Measurements from ENCODE around the gene CCSER1.
"Not testable (repeated sequence)": the region's sequence is repeated elsewhere in the genome, so short reads cannot be mapped to it uniquely, and the experiment has no call there.

CCSER1 gene

GRCh38 chr4:90648791-90649190, 521.6 kb downstream of the CCSER1 start:
- no peaks in the 10 kb centered on the region for H3K9me3 ChIP-seq (ENCODE audit: severe bottlenecking)
- no peak for DNase-seq
- no peaks in the 10 kb centered on the region for H3K27me3 ChIP-seq (ENCODE audit: insufficient read depth, low read depth, severe bottlenecking)
- no peak overlapping the region for H3K27ac ChIP-seq
- no peaks in the 10 kb centered on the region for H3K36me3 ChIP-seq
- TF ChIP-seq, protein P1, sequence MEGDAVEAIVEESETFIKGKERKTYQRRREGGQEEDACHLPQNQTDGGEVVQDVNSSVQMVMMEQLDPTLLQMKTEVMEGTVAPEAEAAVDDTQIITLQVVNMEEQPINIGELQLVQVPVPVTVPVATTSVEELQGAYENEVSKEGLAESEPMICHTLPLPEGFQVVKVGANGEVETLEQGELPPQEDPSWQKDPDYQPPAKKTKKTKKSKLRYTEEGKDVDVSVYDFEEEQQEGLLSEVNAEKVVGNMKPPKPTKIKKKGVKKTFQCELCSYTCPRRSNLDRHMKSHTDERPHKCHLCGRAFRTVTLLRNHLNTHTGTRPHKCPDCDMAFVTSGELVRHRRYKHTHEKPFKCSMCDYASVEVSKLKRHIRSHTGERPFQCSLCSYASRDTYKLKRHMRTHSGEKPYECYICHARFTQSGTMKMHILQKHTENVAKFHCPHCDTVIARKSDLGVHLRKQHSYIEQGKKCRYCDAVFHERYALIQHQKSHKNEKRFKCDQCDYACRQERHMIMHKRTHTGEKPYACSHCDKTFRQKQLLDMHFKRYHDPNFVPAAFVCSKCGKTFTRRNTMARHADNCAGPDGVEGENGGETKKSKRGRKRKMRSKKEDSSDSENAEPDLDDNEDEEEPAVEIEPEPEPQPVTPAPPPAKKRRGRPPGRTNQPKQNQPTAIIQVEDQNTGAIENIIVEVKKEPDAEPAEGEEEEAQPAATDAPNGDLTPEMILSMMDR (IDR thresholded peaks at IDR 0.05; ENCODE audit: low read depth, low read length), result no peak
- no peak overlapping the region for H3K4me3 ChIP-seq (ENCODE audit: low read depth, low read length)

- Histone ChIP-seq H3K36me3 (no peaks in the 10 kb centered on the region), H3K4me3 (ENCODE audit: low read depth, low read length) (no peak overlapping the region), H3K27me3 (ENCODE audit: insufficient read depth, low read depth, severe bottlenecking) (no peaks in the 10 kb centered on the region), H3K9me3 (ENCODE audit: severe bottlenecking) (no peaks in the 10 kb centered on the region), H3K27ac (no peak overlapping the region)
- TF ChIP-seq, protein P1 (IDR thresholded peaks at IDR 0.05; ENCODE audit: low read depth, low read length), result no peak
- DNase-seq, result no peak
These were observed 533.5 kb downstream of the CCSER1 start for GRCh38 chr4:90660672-90661071.

DNA sequence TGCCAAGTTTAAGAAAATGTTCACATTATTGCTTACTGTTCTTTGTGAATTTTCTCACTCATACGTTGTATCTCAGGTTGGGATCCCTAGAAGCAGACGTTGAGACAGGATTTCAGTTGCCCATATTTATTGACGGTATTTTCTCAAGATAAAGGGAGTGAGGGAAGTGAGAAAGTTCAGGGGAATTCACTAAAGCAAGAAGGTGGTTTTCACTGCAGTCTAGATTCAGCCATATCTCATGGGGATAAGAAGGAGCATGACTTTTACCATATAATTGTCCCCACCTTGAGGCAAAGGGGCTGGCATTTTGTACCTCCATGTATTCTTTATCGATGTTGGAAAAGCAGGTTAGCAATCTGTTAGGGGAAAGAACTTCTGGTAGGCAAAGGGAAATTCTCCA, 543.0 kb downstream of the CCSER1 start:
- Histone ChIP-seq H3K4me3 (ENCODE audit: low read depth, low read length) (no peak overlapping the region), H3K27ac (no peak overlapping the region), H3K36me3 (no peaks in the 10 kb centered on the region), H3K9me3 (ENCODE audit: severe bottlenecking) (no peaks in the 10 kb centered on the region), H3K27me3 (ENCODE audit: insufficient read depth, low read depth, severe bottlenecking) (no peaks in the 10 kb centered on the region)
- no peak for DNase-seq
- TF ChIP-seq, protein P1 (IDR thresholded peaks at IDR 0.05; ENCODE audit: low read depth, low read length), result no peak

- no peaks in the 10 kb centered on the region for H3K27me3 ChIP-seq (ENCODE audit: insufficient read depth, low read depth, severe bottlenecking)
- no peak overlapping the region for H3K27ac ChIP-seq
- no peaks in the 10 kb centered on the region for H3K9me3 ChIP-seq (ENCODE audit: severe bottlenecking)
- no peak for DNase-seq
- TF ChIP-seq, protein P1 (IDR thresholded peaks at IDR 0.05; ENCODE audit: low read depth, low read length), result no peak
- H3K36me3 ChIP-seq, result no peaks in the 10 kb centered on the region
- H3K4me3 ChIP-seq (ENCODE audit: low read depth, low read length), result no peak overlapping the region
These were observed 562.5 kb downstream of the CCSER1 start for GRCh38 chr4:90689739-90690138.

DNA sequence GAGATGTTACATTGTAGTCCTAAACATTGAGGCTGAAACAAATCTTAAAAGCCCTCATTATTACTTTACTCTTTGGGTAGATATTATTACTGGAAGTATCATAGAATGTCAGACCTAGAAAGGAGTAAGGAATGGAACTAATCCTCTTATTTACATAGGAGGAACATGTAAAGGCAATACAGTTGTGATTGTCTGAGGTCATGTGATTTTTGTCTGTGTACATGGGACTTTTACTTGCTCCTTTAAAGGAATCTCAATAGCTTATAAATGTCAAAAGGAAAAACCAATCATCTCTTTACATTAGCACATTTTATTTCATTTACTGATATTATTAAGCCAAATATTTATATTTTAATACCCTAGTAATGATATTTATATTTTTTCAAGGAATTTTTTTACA, 568.2 kb downstream of the CCSER1 start:
- TF ChIP-seq, protein P1 (IDR thresholded peaks at IDR 0.05; ENCODE audit: low read depth, low read length), result no peak
- H3K27me3 ChIP-seq (ENCODE audit: insufficient read depth, low read depth, severe bottlenecking), result no peaks in the 10 kb centered on the region
- peaks cover 2% of the 10 kb centered on the region for H3K9me3 ChIP-seq (ENCODE audit: severe bottlenecking)
- no peaks in the 10 kb centered on the region for H3K36me3 ChIP-seq
- no peak overlapping the region for H3K4me3 ChIP-seq (ENCODE audit: low read depth, low read length)
- no peak overlapping the region for H3K27ac ChIP-seq
- no peak for DNase-seq

- H3K9me3 ChIP-seq (ENCODE audit: severe bottlenecking); H3K27ac ChIP-seq; DNase-seq; H3K4me3 ChIP-seq (ENCODE audit: low read depth, low read length); H3K36me3 ChIP-seq; H3K27me3 ChIP-seq (ENCODE audit: insufficient read depth, low read depth, severe bottlenecking): not testable (repeated sequence)
These were observed 578.3 kb downstream of the CCSER1 start for GRCh38 chr4:90705501-90705900.

Data from WERI-Rb-1 (cell line).